Muscle of leg (tissue), 11 donors: Measurements from ENCODE around the gene MINDY3. TPM values are rescaled to one million over a fixed set of nuclear protein-coding genes. Genes with fewer than 3 reads are reported as not detected.
"Not testable (repeated sequence)": the region's sequence is repeated elsewhere in the genome, so short reads cannot be mapped to it uniquely, and the experiment has no call there.

Experiments used
- DNase-seq: peaks from one replicate; pipeline ENCODE4 v3.0.0; 2013
- H3K27ac ChIP-seq: one replicate; pipeline ENCODE4 v1.5.1; 2013; ENCODE audit warnings: mild to moderate bottlenecking, low read length, control low read depth
- H3K27me3 ChIP-seq: one replicate; pipeline ENCODE4 v1.6.1; 2013; ENCODE audit warnings: low read length; ENCODE audit not compliant: control insufficient read depth, insufficient read depth
- H3K36me3 ChIP-seq: one replicate; pipeline ENCODE4 v1.6.1; 2013; ENCODE audit warnings: low read length; ENCODE audit not compliant: control insufficient read depth, insufficient read depth
- H3K4me1 ChIP-seq: one replicate; pipeline ENCODE4 v1.6.1; 2013; ENCODE audit warnings: low read length; ENCODE audit not compliant: control insufficient read depth, insufficient read depth
- H3K4me3 ChIP-seq: one replicate; pipeline ENCODE4 v1.5.1; 2013; ENCODE audit warnings: low read length, control low read depth
- H3K9me3 ChIP-seq: replicated peaks from 2 replicates; pipeline ENCODE4 v1.6.1; 2013; ENCODE audit warnings: low read depth, low read length; ENCODE audit not compliant: control insufficient read depth
- WGBS: methylation state at CpG from one replicate; pipeline ENCODE4 v1.1.5; 2013; ENCODE audit warnings: missing lambda C conversion rate; ENCODE audit not compliant: insufficient coverage; 5-methylcytosine and 5-hydroxymethylcytosine counted together
- polyA plus RNA-seq, 8 donors: library from polyadenylated mRNA; unstranded; fragments of 120-200 nt; gene quantifications; one replicate each; pipeline versions ENCODE4 v1.2.1 to v1.2.3, GENCODE V29; 2013; ENCODE audit warnings: inconsistent platforms in 1 of 8, low replicate concordance in 1 of 8; ENCODE audit not compliant: insufficient read length in 8 of 8, insufficient read depth in 1 of 8
- total RNA-seq: library from RNA; stranded (reverse); fragments of 120-200 nt; gene quantifications from one replicate; pipeline ENCODE4 v1.2.4, GENCODE V29; 2013

The MINDY3 gene
- total and polyA plus RNA-seq, 9 donors, result 20.9 to 29.4 (median 24.5) TPM

GRCh38 chr10:15784662-15785300, 75.5 kb downstream of the MINDY3 start:
- H3K9me3 ChIP-seq, result no peaks in the 10 kb centered on the region
- H3K4me3 ChIP-seq, result no peak overlapping the region
- peaks cover 21% of the 10 kb centered on the region for H3K36me3 ChIP-seq
- H3K27ac ChIP-seq, result no peak overlapping the region
- no peak for DNase-seq
- peaks cover 6% of the 10 kb centered on the region for H3K4me1 ChIP-seq
- 75% methylated on average over 4 of the region's 8 CpGs for WGBS
- no peaks in the 10 kb centered on the region for H3K27me3 ChIP-seq

- Histone ChIP-seq H3K36me3 (peaks cover 21% of the 10 kb centered on the region), H3K4me1 (peaks cover 6% of the 10 kb centered on the region), H3K4me3 (no peak overlapping the region), H3K9me3 (no peaks in the 10 kb centered on the region), H3K27me3 (no peaks in the 10 kb centered on the region), H3K27ac (no peak overlapping the region)
- no CpG with 5 or more reads among the region's 5 CpGs for WGBS
- DNase-seq, result no peak
These were observed 76.2 kb downstream of the MINDY3 start for GRCh38 chr10:15783941-15784636.

GRCh38 chr10:15782851-15783250, 77.5 kb downstream of the MINDY3 start:
- peak; percentile 36 for DNase-seq

GRCh38 chr10:15781381-15781960, 78.8 kb downstream of the MINDY3 start:
- no peak overlapping the region for H3K27ac ChIP-seq
- H3K36me3 ChIP-seq, result peaks cover 14% of the 10 kb centered on the region
- H3K27me3 ChIP-seq, result no peaks in the 10 kb centered on the region
- no peak for DNase-seq
- WGBS, result 70% methylated on average over 2 of the region's 7 CpGs
- peaks cover 6% of the 10 kb centered on the region for H3K4me1 ChIP-seq
- H3K9me3 ChIP-seq, result peaks cover 4% of the 10 kb centered on the region
- no peak overlapping the region for H3K4me3 ChIP-seq

More at GRCh38 chr10:15782851-15783250, 77.5 kb downstream of the MINDY3 start:
- H3K4me3 ChIP-seq, result no peak overlapping the region
- WGBS, result 79% methylated on average over 3 of the region's 4 CpGs
- no peaks in the 10 kb centered on the region for H3K9me3 ChIP-seq
- H3K4me1 ChIP-seq, result peaks cover 6% of the 10 kb centered on the region
- no peaks in the 10 kb centered on the region for H3K27me3 ChIP-seq
- H3K27ac ChIP-seq, result peak overlapping the region; percentile 25
- peaks cover 20% of the 10 kb centered on the region for H3K36me3 ChIP-seq

- WGBS, result no CpG with 5 or more reads among the region's 6 CpGs
- no peaks in the 10 kb centered on the region for H3K27me3 ChIP-seq
- H3K36me3 ChIP-seq, result peaks cover 8% of the 10 kb centered on the region
- peaks cover 6% of the 10 kb centered on the region for H3K4me1 ChIP-seq
- H3K4me3 ChIP-seq, result no peak overlapping the region
- peaks cover 4% of the 10 kb centered on the region for H3K9me3 ChIP-seq
- DNase-seq, result peak; percentile 42
- H3K27ac ChIP-seq, result no peak overlapping the region
These were observed 79.8 kb downstream of the MINDY3 start for GRCh38 chr10:15780353-15781135.

- no peak overlapping the region for H3K4me3 ChIP-seq
- H3K36me3 ChIP-seq, result peaks cover 2% of the 10 kb centered on the region
- WGBS, result no CpG with 5 or more reads among the region's 1 CpG
- DNase-seq, result no peak
- H3K27me3 ChIP-seq, result no peaks in the 10 kb centered on the region
- no peak overlapping the region for H3K27ac ChIP-seq
- H3K4me1 ChIP-seq, result peaks cover 2% of the 10 kb centered on the region
- peaks cover 4% of the 10 kb centered on the region for H3K9me3 ChIP-seq
These were observed 84.8 kb downstream of the MINDY3 start for GRCh38 chr10:15775513-15775912.

- H3K4me3 ChIP-seq, H3K36me3 ChIP-seq, H3K4me1 ChIP-seq, H3K27me3 ChIP-seq, H3K9me3 ChIP-seq, DNase-seq, H3K27ac ChIP-seq: not testable (repeated sequence)
- WGBS, result no CpG with 5 or more reads among the region's 4 CpGs
These were observed 85.8 kb downstream of the MINDY3 start for GRCh38 chr10:15774534-15774933.

GRCh38 chr10:15764892-15765454, 95.3 kb downstream of the MINDY3 start:
- Histone ChIP-seq H3K36me3 (no peaks in the 10 kb centered on the region), H3K27me3 (no peaks in the 10 kb centered on the region), H3K4me3 (no peak overlapping the region), H3K9me3 (no peaks in the 10 kb centered on the region), H3K4me1 (peaks cover 5% of the 10 kb centered on the region), H3K27ac (no peak overlapping the region)
- WGBS, result 90% methylated on average over 2 of the region's 2 CpGs
- DNase-seq, result no peak

DNA sequence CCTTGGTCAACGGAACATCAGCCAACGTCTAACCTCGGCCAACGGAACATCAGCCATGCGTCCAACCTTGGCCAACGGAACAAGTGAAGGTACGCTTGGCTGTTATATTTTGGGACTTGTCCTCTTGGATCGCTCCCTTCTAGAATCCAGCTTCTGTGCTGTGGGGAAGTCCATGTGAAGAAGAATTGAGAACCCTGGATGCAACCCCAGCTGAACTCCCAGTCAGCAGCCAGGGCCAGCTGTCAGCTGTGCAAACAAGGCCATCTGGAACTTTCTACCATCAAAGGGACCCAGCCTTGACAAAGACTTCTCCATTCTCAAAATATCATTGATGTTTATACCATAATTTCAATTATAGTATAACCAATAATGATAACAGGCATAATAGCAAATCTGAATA, 97.3 kb downstream of the MINDY3 start:
- no peaks in the 10 kb centered on the region for H3K9me3 ChIP-seq
- DNase-seq, result peak; percentile 54
- peaks cover 5% of the 10 kb centered on the region for H3K4me1 ChIP-seq
- 100% methylated on average over 1 of the region's 8 CpGs for WGBS
- H3K36me3 ChIP-seq, result no peaks in the 10 kb centered on the region
- no peak overlapping the region for H3K4me3 ChIP-seq
- H3K27ac ChIP-seq, result no peak overlapping the region
- no peaks in the 10 kb centered on the region for H3K27me3 ChIP-seq

DNA sequence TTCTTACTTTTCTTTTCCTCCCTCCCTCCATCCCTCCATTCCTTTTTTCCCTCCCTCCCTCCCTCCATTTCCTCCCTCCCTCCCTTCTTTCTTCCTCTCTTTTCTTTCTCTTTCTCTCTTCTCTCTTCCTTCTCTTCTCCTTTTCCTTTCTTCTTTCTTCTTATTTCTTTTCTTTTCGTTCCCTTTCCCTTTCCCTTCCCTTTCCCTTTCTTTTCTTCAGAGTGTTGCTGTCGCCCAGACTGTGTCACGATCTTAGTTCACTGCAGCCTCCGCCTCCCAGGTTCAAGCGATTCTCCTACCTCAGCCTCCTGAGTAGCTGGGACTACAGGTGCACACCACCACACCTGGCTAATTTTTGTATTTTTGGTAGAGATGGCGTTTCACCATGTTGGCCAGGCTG, 98.1 kb downstream of the MINDY3 start:
- not testable (repeated sequence) for H3K27me3 ChIP-seq, H3K4me3 ChIP-seq, H3K27ac ChIP-seq, H3K9me3 ChIP-seq, H3K36me3 ChIP-seq, DNase-seq, H3K4me1 ChIP-seq
- no CpG with 5 or more reads among the region's 6 CpGs for WGBS
